A549 (cell line): Measurements from ENCODE around the gene SLC11A2.

Experiments used
- CHD2 ChIP-seq: fragments of 150-350 bp; IDR thresholded peaks from 2 replicates; pipeline ENCODE4 v1.6.1; 2014; ENCODE audit warnings: low read length; ENCODE audit not compliant: partially characterized antibody
- CTCF ChIP-seq: fragments of >200 bp; sonication (Bioruptor Twin); formaldehyde crosslinking; IDR thresholded peaks from 3 replicates; pipeline ENCODE4 v1.5.1; 2016
- MAX ChIP-seq: IDR thresholded peaks from 2 replicates; pipeline ENCODE4 v1.6.1; 2012
- POLR2A ChIP-seq: IDR thresholded peaks from 2 replicates; pipeline ENCODE4 v1.6.1; 2012; ENCODE audit warnings: mild to moderate bottlenecking, low read length
- RAD21 ChIP-seq, 2 experiments: fragments of >200 bp in 1 of 2; sonication (Bioruptor Twin) in 1 of 2; formaldehyde crosslinking in 1 of 2; IDR thresholded peaks in 1 of 2; conservative IDR thresholded peaks in 1 of 2; 2 replicates in 1 of 2; 3 replicates in 1 of 2; pipeline ENCODE4 v1.6.1; 2012 to 2018; ENCODE audit warnings: inconsistent platforms in 1 of 2
- ZC3H11A ChIP-seq: fragments of 450-650 bp; IDR thresholded peaks from 2 replicates; pipeline ENCODE4 v1.6.1; 2014; ENCODE audit warnings: antibody characterized with exemption, mild to moderate bottlenecking

GRCh38 chr12:51011955-51012354 is 14.2 kb downstream of the SLC11A2 start:
- no peak for TF ChIP-seq MAX
- no peak for TF ChIP-seq CTCF
- no peak for TF ChIP-seq ZC3H11A
- TF ChIP-seq RAD21 (conservative IDR thresholded peaks at IDR 0.05 in 1 of 2, IDR thresholded peaks at IDR 0.05 in 1 of 2), result no peak
- TF ChIP-seq POLR2A, result no peak
- no peak for TF ChIP-seq CHD2
